ENCODE results near the gene EIF4EBP2.

DNA sequence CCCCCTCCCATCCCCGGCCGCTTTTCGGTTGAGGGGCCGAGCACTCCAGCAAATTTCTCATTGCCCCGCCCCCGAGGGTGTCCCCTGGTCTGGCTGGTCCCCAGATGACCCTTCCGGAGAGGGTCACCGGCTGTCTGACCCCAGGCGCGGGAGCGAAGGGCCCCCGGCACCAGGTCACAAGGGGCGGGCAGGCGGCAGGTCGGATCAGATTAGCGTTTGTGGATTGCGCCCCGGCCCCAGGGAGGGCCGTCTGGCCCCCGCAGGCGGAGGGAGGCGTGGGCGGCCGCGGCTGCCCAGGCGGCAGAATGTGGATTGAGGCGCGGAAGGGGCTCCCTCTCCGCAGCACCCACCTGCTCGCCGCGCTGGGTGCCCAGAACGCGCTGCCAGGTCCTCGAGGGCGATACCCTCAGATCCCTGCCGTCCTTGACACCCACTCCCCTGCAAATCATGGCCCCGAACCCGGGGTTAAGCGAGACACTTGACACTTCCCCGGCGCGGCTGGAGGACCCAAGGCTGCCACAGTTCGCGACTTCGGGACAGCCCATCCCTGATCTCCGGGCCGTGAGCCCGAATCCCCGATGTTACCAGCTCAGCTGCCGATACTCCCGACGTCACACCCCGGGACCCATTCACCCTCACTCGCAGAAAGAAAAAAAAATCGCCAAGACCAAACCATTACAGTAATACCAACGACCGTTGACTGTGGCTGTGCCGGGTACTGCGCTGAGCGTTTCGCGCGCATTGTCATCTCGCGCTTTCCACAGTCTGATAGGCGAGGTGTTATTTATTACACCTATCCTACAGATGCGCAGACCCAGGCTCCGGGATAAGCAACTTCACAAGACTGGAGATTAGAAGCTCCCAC lies 36.6 kb downstream of the EIF4EBP2 start:
- TF ChIP-seq POLR2A (IDR thresholded peaks at IDR 0.05) = no peak
- TF ChIP-seq, protein P1, sequence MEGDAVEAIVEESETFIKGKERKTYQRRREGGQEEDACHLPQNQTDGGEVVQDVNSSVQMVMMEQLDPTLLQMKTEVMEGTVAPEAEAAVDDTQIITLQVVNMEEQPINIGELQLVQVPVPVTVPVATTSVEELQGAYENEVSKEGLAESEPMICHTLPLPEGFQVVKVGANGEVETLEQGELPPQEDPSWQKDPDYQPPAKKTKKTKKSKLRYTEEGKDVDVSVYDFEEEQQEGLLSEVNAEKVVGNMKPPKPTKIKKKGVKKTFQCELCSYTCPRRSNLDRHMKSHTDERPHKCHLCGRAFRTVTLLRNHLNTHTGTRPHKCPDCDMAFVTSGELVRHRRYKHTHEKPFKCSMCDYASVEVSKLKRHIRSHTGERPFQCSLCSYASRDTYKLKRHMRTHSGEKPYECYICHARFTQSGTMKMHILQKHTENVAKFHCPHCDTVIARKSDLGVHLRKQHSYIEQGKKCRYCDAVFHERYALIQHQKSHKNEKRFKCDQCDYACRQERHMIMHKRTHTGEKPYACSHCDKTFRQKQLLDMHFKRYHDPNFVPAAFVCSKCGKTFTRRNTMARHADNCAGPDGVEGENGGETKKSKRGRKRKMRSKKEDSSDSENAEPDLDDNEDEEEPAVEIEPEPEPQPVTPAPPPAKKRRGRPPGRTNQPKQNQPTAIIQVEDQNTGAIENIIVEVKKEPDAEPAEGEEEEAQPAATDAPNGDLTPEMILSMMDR (IDR thresholded peaks at IDR 0.05) = no peak
